PC-3 (cell line): ENCODE data around the gene FBXL5.

Experiments
- CTCF ChIP-seq: fragments of 300-600 bp; sonication (generic); conservative IDR thresholded peaks from 2 replicates; pipeline ENCODE4 v1.5.1; 2017; ENCODE audit warnings: antibody characterized with exemption, low read depth, mild to moderate bottlenecking, low read length
- EZH2 ChIP-seq: fragments of 300-600 bp; sonication (generic); IDR thresholded peaks from one replicate; pipeline ENCODE4 v1.6.1; 2017; ENCODE audit warnings: antibody characterized with exemption, mild to moderate bottlenecking, low read length; ENCODE audit not compliant: unreplicated experiment
- EZH2phosphoT487 ChIP-seq: fragments of 300-600 bp; sonication (generic); IDR thresholded peaks from 2 replicates; pipeline ENCODE4 v1.6.1; 2018; ENCODE audit warnings: mild to moderate bottlenecking, antibody characterized with exemption, low read length, borderline replicate concordance

- TF ChIP-seq EZH2 (no peak), CTCF (no peak), EZH2phosphoT487 (no peak)
Measured at GRCh38 chr4:15703439-15703838, 48.3 kb upstream of the FBXL5 start.
